Measurements from ENCODE around the gene IL1RAPL2.

DNA sequence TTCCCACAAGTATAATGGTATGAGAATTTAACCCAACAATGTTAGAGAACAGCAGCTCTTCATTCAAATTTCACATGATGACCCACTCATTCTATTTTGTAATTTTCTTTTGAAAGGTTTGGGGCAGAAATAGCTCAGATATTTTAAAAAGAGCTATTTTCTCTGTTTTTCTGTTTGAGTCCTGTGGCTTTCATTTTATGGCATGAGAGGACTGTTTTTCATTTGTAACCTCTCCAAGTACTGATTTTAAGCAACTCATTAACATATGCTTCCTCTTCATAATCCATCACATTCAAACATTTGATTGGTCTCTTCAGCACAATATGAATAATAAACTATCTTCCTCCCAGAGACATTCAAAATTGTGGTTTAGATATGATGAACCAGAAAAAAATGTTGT, 783.5 kb downstream of the IL1RAPL2 start:
- TF ChIP-seq, protein P1, sequence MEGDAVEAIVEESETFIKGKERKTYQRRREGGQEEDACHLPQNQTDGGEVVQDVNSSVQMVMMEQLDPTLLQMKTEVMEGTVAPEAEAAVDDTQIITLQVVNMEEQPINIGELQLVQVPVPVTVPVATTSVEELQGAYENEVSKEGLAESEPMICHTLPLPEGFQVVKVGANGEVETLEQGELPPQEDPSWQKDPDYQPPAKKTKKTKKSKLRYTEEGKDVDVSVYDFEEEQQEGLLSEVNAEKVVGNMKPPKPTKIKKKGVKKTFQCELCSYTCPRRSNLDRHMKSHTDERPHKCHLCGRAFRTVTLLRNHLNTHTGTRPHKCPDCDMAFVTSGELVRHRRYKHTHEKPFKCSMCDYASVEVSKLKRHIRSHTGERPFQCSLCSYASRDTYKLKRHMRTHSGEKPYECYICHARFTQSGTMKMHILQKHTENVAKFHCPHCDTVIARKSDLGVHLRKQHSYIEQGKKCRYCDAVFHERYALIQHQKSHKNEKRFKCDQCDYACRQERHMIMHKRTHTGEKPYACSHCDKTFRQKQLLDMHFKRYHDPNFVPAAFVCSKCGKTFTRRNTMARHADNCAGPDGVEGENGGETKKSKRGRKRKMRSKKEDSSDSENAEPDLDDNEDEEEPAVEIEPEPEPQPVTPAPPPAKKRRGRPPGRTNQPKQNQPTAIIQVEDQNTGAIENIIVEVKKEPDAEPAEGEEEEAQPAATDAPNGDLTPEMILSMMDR (IDR thresholded peaks at IDR 0.05), result no peak
- no peak for TF ChIP-seq POLR2A (IDR thresholded peaks at IDR 0.05)

All from heart left ventricle (tissue), 13 donors.